Measurements from ENCODE around the gene DENND6A. TPM values are rescaled to one million over a fixed set of nuclear protein-coding genes. Genes with fewer than 3 reads are reported as not detected.

Gene DENND6A
- total and polyA plus RNA-seq, 2 donors (not counting 1 experiment from before 2014, with no cell fraction given): 11.4 to 13.4 TPM

GRCh38 chr3:57605683-57606082 is 87.2 kb downstream of the DENND6A start:
- H3K27me3 ChIP-seq (ENCODE audit: control insufficient read depth, insufficient read depth, low read length): no peaks in the 10 kb centered on the region
- no peak for DNase-seq (ENCODE audit: low read depth in 2 of 2)
- no peaks in the 10 kb centered on the region for H3K36me3 ChIP-seq (ENCODE audit: control insufficient read depth, insufficient read depth, low read length)
- no peak overlapping the region for H3K4me3 ChIP-seq (replicated peaks in 1 of 4; ENCODE audit: control extremely low read depth in 1 of 4, insufficient read depth in 1 of 4, low read depth in 3 of 4, low read length in 4 of 4)
- H3K4me1 ChIP-seq (ENCODE audit: control insufficient read depth, extremely low read depth, insufficient read depth, low read length): no peaks in the 10 kb centered on the region
- no peak overlapping the region for H3K27ac ChIP-seq (ENCODE audit: insufficient read depth, low read length)
- H2AFZ ChIP-seq (ENCODE audit: low read length): no peak overlapping the region
- no peaks in the 10 kb centered on the region for H3K79me2 ChIP-seq (ENCODE audit: control insufficient read depth, insufficient read depth, low read length)
- H3K9ac ChIP-seq (ENCODE audit: insufficient read depth, low read length): no peak overlapping the region
- TF ChIP-seq EZH2 (IDR thresholded peaks at IDR 0.05; ENCODE audit: low read length, missing control alignments): no peak
- TF ChIP-seq CTCF (conservative IDR thresholded peaks at IDR 0.05 in 1 of 2, IDR thresholded peaks at IDR 0.05 in 1 of 2; ENCODE audit: low read depth in 1 of 2, low read length in 2 of 2): no peak
- H4K20me1 ChIP-seq (ENCODE audit: control insufficient read depth, extremely low read depth, insufficient read depth, low read length): no peaks in the 10 kb centered on the region
- no peak overlapping the region for H3K4me2 ChIP-seq (ENCODE audit: extremely low read depth, insufficient read depth, low read length)
- H3K9me3 ChIP-seq (ENCODE audit: control insufficient read depth, insufficient read depth, low read depth, low read length): no peaks in the 10 kb centered on the region

- Histone ChIP-seq H3K9me3 (ENCODE audit: control insufficient read depth, insufficient read depth, low read depth, low read length) (no peaks in the 10 kb centered on the region), H3K4me3 (replicated peaks in 1 of 4; ENCODE audit: control extremely low read depth in 1 of 4, insufficient read depth in 1 of 4, low read depth in 3 of 4, low read length in 4 of 4) (no peak overlapping the region), H3K27ac (ENCODE audit: insufficient read depth, low read length) (no peak overlapping the region), H3K36me3 (ENCODE audit: control insufficient read depth, insufficient read depth, low read length) (no peaks in the 10 kb centered on the region), H2AFZ (ENCODE audit: low read length) (no peak overlapping the region), H3K27me3 (ENCODE audit: control insufficient read depth, insufficient read depth, low read length) (no peaks in the 10 kb centered on the region), H3K79me2 (ENCODE audit: control insufficient read depth, insufficient read depth, low read length) (no peaks in the 10 kb centered on the region), H4K20me1 (ENCODE audit: control insufficient read depth, extremely low read depth, insufficient read depth, low read length) (no peaks in the 10 kb centered on the region), H3K4me1 (ENCODE audit: control insufficient read depth, extremely low read depth, insufficient read depth, low read length) (no peaks in the 10 kb centered on the region), H3K9ac (ENCODE audit: insufficient read depth, low read length) (no peak overlapping the region), H3K4me2 (ENCODE audit: extremely low read depth, insufficient read depth, low read length) (no peak overlapping the region)
- no peak for DNase-seq (ENCODE audit: low read depth in 2 of 2)
- TF ChIP-seq CTCF (conservative IDR thresholded peaks at IDR 0.05 in 1 of 2, IDR thresholded peaks at IDR 0.05 in 1 of 2; ENCODE audit: low read depth in 1 of 2, low read length in 2 of 2) (no peak), EZH2 (IDR thresholded peaks at IDR 0.05; ENCODE audit: low read length, missing control alignments) (no peak)
Observed at GRCh38 chr3:57604971-57605370, 87.9 kb downstream of the DENND6A start.

GRCh38 chr3:57600195-57600594 is 92.7 kb downstream of the DENND6A start:
- no peak overlapping the region for H3K4me3 ChIP-seq (replicated peaks in 1 of 4; ENCODE audit: control extremely low read depth in 1 of 4, insufficient read depth in 1 of 4, low read depth in 3 of 4, low read length in 4 of 4)
- no peaks in the 10 kb centered on the region for H3K9me3 ChIP-seq (ENCODE audit: control insufficient read depth, insufficient read depth, low read depth, low read length)
- H3K79me2 ChIP-seq (ENCODE audit: control insufficient read depth, insufficient read depth, low read length): peaks cover 23% of the 10 kb centered on the region
- TF ChIP-seq CTCF (conservative IDR thresholded peaks at IDR 0.05 in 1 of 2, IDR thresholded peaks at IDR 0.05 in 1 of 2; ENCODE audit: low read depth in 1 of 2, low read length in 2 of 2) (no peak), EZH2 (IDR thresholded peaks at IDR 0.05; ENCODE audit: low read length, missing control alignments) (no peak)
- H3K36me3 ChIP-seq (ENCODE audit: control insufficient read depth, insufficient read depth, low read length): no peaks in the 10 kb centered on the region
- peaks cover 3% of the 10 kb centered on the region for H3K4me1 ChIP-seq (ENCODE audit: control insufficient read depth, extremely low read depth, insufficient read depth, low read length)
- peaks cover 2% of the 10 kb centered on the region for H4K20me1 ChIP-seq (ENCODE audit: control insufficient read depth, extremely low read depth, insufficient read depth, low read length)
- H3K4me2 ChIP-seq (ENCODE audit: extremely low read depth, insufficient read depth, low read length): no peak overlapping the region
- H3K27me3 ChIP-seq (ENCODE audit: control insufficient read depth, insufficient read depth, low read length): no peaks in the 10 kb centered on the region
- no peak overlapping the region for H3K9ac ChIP-seq (ENCODE audit: insufficient read depth, low read length)
- H2AFZ ChIP-seq (ENCODE audit: low read length): no peak overlapping the region
- no peak for DNase-seq (ENCODE audit: low read depth in 2 of 2)
- no peak overlapping the region for H3K27ac ChIP-seq (ENCODE audit: insufficient read depth, low read length)

Measured in fibroblast of lung (primary cell).